GM12875 (cell line): ENCODE data around the gene MIPEP.

Source experiments
- H3K4me3 ChIP-seq: one replicate; pipeline ENCODE4 v1.5.1; 2011; ENCODE audit warnings: low read depth, low read length, control low read depth
- CTCF ChIP-seq: IDR thresholded peaks from 2 replicates; pipeline ENCODE4 v1.5.1; 2011; ENCODE audit warnings: low read depth, mild to moderate bottlenecking, control low read depth, inconsistent platforms, low read length, moderate library complexity, borderline replicate concordance; ENCODE audit not compliant: insufficient read depth

Gene MIPEP

DNA sequence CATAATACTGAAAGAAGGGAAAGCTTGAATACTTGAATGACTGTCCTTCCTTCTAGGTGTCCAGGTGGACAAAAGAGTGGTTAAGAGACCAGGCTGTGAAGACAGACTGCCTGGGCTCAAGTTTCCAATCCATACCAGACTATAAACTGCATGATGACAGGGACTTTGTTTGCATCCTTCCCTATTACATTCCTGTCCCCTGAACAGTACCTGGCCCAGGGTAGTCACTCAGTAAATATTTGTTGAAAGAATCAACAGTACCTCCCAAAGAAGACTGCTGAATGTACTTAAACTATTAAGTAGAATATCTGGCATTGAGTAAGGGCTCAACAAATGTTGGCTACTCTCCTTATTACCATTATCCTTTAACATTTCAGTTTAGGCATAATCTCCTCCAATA lies 29.7 kb downstream of the MIPEP start:
- H3K4me3 ChIP-seq = no peak overlapping the region
- no peak for TF ChIP-seq CTCF

DNA sequence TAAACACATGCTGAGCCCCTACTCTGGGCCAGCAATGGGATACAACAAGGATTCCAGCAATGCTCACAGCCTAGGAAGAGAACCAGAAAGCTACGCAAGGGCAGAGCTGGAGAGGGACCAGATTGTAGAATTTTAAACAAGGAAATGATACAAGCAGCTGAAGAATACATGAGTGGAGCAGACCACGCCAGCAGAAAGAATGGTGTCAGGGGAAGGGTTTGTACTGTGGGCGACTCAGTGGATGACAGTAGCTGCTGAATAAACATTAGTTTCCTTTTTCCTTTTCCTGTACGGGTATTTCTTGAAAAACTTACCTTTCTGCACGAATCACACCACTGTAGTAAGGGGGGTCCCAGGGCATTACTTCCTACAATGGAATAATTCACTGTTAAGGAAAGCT lies 30.7 kb downstream of the MIPEP start:
- TF ChIP-seq CTCF = no peak
- no peak overlapping the region for H3K4me3 ChIP-seq

DNA sequence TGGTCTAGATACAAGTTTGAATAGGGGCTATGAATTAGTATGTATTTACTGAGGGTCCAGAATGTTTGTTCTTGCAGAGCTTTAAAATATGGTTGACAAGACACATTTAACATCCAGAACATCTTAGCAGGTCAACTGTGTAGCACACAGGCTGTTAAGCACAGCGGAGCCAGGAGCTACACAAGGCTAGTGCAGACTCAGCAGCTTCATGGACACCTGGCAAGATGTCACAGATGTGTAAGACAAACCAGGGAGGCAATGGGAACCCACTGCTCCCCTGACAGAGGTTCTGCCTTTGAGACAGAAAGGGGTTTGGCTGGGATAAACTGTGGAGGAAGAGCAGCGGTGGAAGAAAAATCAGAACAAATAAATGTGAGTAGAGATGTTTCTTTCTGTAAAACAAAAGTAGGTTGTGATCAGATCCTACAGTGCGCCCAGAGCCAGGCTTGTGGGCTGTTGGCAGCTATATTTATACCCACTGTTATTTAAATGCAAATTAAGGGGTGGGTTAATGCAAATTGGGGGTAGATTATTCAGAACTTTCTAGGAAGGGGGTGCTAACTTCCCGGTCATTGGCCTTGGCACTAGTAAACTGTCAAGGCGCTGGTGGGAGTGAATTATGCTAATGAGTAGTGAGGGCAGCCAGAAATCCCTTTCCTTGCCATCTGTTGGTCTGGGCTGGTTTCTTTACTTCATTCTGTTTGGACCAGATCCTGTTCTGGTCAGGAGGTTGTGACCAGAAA lies 33.0 kb downstream of the MIPEP start:
- H3K4me3 ChIP-seq = no peak overlapping the region
- TF ChIP-seq CTCF = no peak

GRCh38 chr13:23855360-23855759 lies 33.8 kb downstream of the MIPEP start:
- TF ChIP-seq CTCF = no peak
- no peak overlapping the region for H3K4me3 ChIP-seq

DNA sequence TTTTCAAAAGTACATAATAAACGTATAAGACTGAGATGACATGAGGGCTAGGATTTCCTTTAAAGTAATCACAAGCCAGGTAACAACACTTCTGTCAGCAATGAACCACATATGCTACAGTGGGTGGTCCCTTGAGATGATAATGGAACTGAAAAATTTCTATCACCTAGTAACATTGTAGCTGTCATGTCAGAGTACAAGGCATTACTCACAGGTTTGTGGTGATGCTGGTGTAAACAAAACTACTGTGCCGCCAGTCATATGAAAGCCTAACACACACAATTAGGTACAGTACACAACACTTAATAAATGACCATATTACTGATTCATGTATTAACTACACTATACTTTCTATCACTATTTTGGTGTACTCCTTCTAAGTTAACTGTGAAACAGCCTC lies 36.8 kb downstream of the MIPEP start:
- no peak for TF ChIP-seq CTCF
- no peak overlapping the region for H3K4me3 ChIP-seq

- no peak overlapping the region for H3K4me3 ChIP-seq
- TF ChIP-seq CTCF = no peak
Observed at GRCh38 chr13:23851106-23851505, 38.1 kb downstream of the MIPEP start.

GRCh38 chr13:23850134-23850533 lies 39.1 kb downstream of the MIPEP start:
- H3K4me3 ChIP-seq = no peak overlapping the region
- no peak for TF ChIP-seq CTCF
